Chondrocyte (in vitro differentiated cells): ENCODE data around the gene OCA2. TPM values are rescaled to one million over a fixed set of nuclear protein-coding genes. Genes with fewer than 3 reads are reported as not detected.
"Not testable (repeated sequence)": the region's sequence is repeated elsewhere in the genome, so short reads cannot be mapped to it uniquely, and the experiment has no call there.

Experiments
- DNase-seq: peaks from one replicate; pipeline ENCODE4 v3.0.0; 2021; ENCODE audit warnings: mixed read lengths, low spot score
- H3K27ac Mint-ChIP-seq: one replicate; pipeline ENCODE4 v1.8.0; 2021; ENCODE audit warnings: mild to moderate bottlenecking, moderate library complexity, mixed read lengths; ENCODE audit not compliant: unreplicated experiment
- H3K27me3 Mint-ChIP-seq: 2 replicates; pipeline ENCODE4 v1.8.0; 2021; ENCODE audit warnings: low read depth, mixed read lengths
- H3K36me3 Mint-ChIP-seq: 2 replicates; pipeline ENCODE4 v1.8.0; 2021; ENCODE audit warnings: low read depth, mixed read lengths
- H3K4me1 Mint-ChIP-seq: 2 replicates; pipeline ENCODE4 v1.8.0; 2021; ENCODE audit warnings: low read depth, mild to moderate bottlenecking, mixed read lengths
- H3K4me3 Mint-ChIP-seq: one replicate; pipeline ENCODE4 v1.8.0; 2021; ENCODE audit warnings: mild to moderate bottlenecking, moderate library complexity, mixed read lengths; ENCODE audit not compliant: unreplicated experiment
- H3K9me3 Mint-ChIP-seq: 2 replicates; pipeline ENCODE4 v1.8.0; 2021; ENCODE audit warnings: low read depth, mixed read lengths
- CTCF ChIP-seq: fragments of 200-600 bp; sonication (generic); IDR thresholded peaks from 2 replicates; pipeline ENCODE4 v1.5.0; 2021; ENCODE audit warnings: antibody characterized with exemption, mild to moderate bottlenecking, moderate library complexity
- total RNA-seq: library from RNA; stranded (reverse); gene quantifications from 3 replicates; pipeline ENCODE4 v1.2.1, GENCODE V29; 2021

OCA2 gene
- total RNA-seq, 1 donor from 2014 or later = 0.75 TPM

GRCh38 chr15:27725731-27726130, 373.4 kb downstream of the OCA2 start:
- Mint-ChIP-seq H3K36me3 (no peaks in the 10 kb centered on the region), H3K4me3 (no peak overlapping the region)
- no peak for DNase-seq

GRCh38 chr15:27723821-27724220, 375.3 kb downstream of the OCA2 start:
- DNase-seq = no peak
- Mint-ChIP-seq H3K36me3 (no peaks in the 10 kb centered on the region), H3K9me3 (peaks cover 6% of the 10 kb centered on the region), H3K27me3 (no peaks in the 10 kb centered on the region), H3K27ac (no peak overlapping the region), H3K4me1 (no peaks in the 10 kb centered on the region), H3K4me3 (no peak overlapping the region)
- TF ChIP-seq CTCF = no peak

More at GRCh38 chr15:27725731-27726130, 373.4 kb downstream of the OCA2 start:
- Mint-ChIP-seq H3K27ac (no peak overlapping the region), H3K4me1 (no peaks in the 10 kb centered on the region), H3K9me3 (no peaks in the 10 kb centered on the region), H3K27me3 (no peaks in the 10 kb centered on the region)
- TF ChIP-seq CTCF = no peak

GRCh38 chr15:27722102-27722501, 377.0 kb downstream of the OCA2 start:
- H3K9me3 Mint-ChIP-seq = peaks cover 17% of the 10 kb centered on the region
- H3K4me1 Mint-ChIP-seq = no peaks in the 10 kb centered on the region
- H3K36me3 Mint-ChIP-seq = no peaks in the 10 kb centered on the region
- no peak overlapping the region for H3K27ac Mint-ChIP-seq
- DNase-seq = no peak
- H3K4me3 Mint-ChIP-seq = no peak overlapping the region
- TF ChIP-seq CTCF = no peak
- H3K27me3 Mint-ChIP-seq = no peaks in the 10 kb centered on the region

GRCh38 chr15:27714675-27715074, 384.4 kb downstream of the OCA2 start:
- Mint-ChIP-seq H3K27ac (no peak overlapping the region), H3K4me1 (no peaks in the 10 kb centered on the region), H3K27me3 (no peaks in the 10 kb centered on the region), H3K9me3 (peaks cover 46% of the 10 kb centered on the region), H3K36me3 (no peaks in the 10 kb centered on the region), H3K4me3 (no peak overlapping the region)
- no peak for DNase-seq
- TF ChIP-seq CTCF = no peak

GRCh38 chr15:27713850-27714249, 385.3 kb downstream of the OCA2 start:
- peaks cover 47% of the 10 kb centered on the region for H3K9me3 Mint-ChIP-seq
- H3K27me3 Mint-ChIP-seq = not testable (repeated sequence)

GRCh38 chr15:27707257-27707656, 391.9 kb downstream of the OCA2 start:
- H3K4me1 Mint-ChIP-seq = peaks cover 2% of the 10 kb centered on the region
- H3K27me3 Mint-ChIP-seq = peaks cover 2% of the 10 kb centered on the region
- DNase-seq = no peak
- no peak overlapping the region for H3K27ac Mint-ChIP-seq
- H3K9me3 Mint-ChIP-seq = peaks cover 14% of the 10 kb centered on the region
- H3K36me3 Mint-ChIP-seq = no peaks in the 10 kb centered on the region
- no peak overlapping the region for H3K4me3 Mint-ChIP-seq
- TF ChIP-seq CTCF = no peak

More at GRCh38 chr15:27713850-27714249, 385.3 kb downstream of the OCA2 start:
- H3K27ac Mint-ChIP-seq, DNase-seq, H3K4me3 Mint-ChIP-seq, H3K36me3 Mint-ChIP-seq, H3K4me1 Mint-ChIP-seq: not testable (repeated sequence)
